Adrenal gland (tissue), 12 donors: Measurements from ENCODE around the gene KRT80. TPM values are rescaled to one million over a fixed set of nuclear protein-coding genes. Genes with fewer than 3 reads are reported as not detected.

Source experiments
- DNase-seq, 7 donors: peaks; one replicate each; pipeline ENCODE4 v3.0.0-alpha.2; 2019 to 2020
- H3K27ac ChIP-seq, 5 donors: fragments of 200-600 bp; sonication (generic) in 4 of 5; 1 replicate in 3 of 5; 2 replicates in 2 of 5; pipeline versions ENCODE4 v1.5.1 to v1.8.0; 2016 to 2020; ENCODE audit warnings: mild to moderate bottlenecking in 1 of 5
- H3K27me3 ChIP-seq: fragments of 200-600 bp; 2 replicates; pipeline ENCODE4 v1.8.0; 2021
- H3K36me3 ChIP-seq, 2 donors: fragments of 200-600 bp; replicated peaks in 1 of 2; 1 replicate in 1 of 2; 2 replicates in 1 of 2; pipeline versions ENCODE4 v1.5.1 to v1.8.0; 2018 to 2022
- H3K4me1 ChIP-seq, 2 donors: fragments of 200-600 bp; replicated peaks in 1 of 2; 1 replicate in 1 of 2; 2 replicates in 1 of 2; pipeline versions ENCODE4 v1.5.1 to v1.8.0; 2018 to 2021
- H3K4me3 ChIP-seq, 4 donors: fragments of 200-600 bp; sonication (generic) in 3 of 4; one replicate each; pipeline ENCODE4 v1.5.1; 2016 to 2018
- H3K9me3 ChIP-seq, 3 donors: fragments of 200-600 bp; sonication (generic) in 1 of 3; replicated peaks in 1 of 3; 1 replicate in 2 of 3; 2 replicates in 1 of 3; pipeline versions ENCODE4 v1.5.1 to v1.8.0; 2016 to 2021
- POLR2A ChIP-seq, 2 donors: fragments of 450-650 bp; IDR thresholded peaks; one replicate each; pipeline ENCODE4 v1.6.1; 2017; ENCODE audit warnings: antibody characterized with exemption in 2 of 2, mild to moderate bottlenecking in 2 of 2, moderate library complexity in 1 of 2
- WGBS, 4 donors: extraction: QIAGEN DNeasy Blood & Tissue Kit in 2 of 4; methylation state at CpG; one replicate each; pipeline versions ENCODE4 v1.1.5 to v1.1.7; 2013 to 2017; 5-methylcytosine and 5-hydroxymethylcytosine counted together
- intact Hi-C, 2 donors: fragments of 100-400 bp; cut with DNase I; formaldehyde crosslinking; loops; one replicate each; pipeline versions ENCODE4 v1.14.1 to v1.15.0; 2022 to 2023
- polyA plus RNA-seq, 3 donors: library from polyadenylated mRNA; stranded (reverse); fragments of 200-250 nt in 2 of 3; fragments of 350-450 nt in 1 of 3; fragmentation: Illumina TruSeq in 1 of 3; extraction: RNeasy Lipid Tissue Mini Kit (QIAGEN cat#74804) in 1 of 3; gene quantifications; one replicate each; pipeline ENCODE4 v1.2.3, GENCODE V29; 2013 to 2014
- total RNA-seq, 9 donors: library from RNA; depleted of rRNA in 4 of 9; stranded (reverse); fragments of >200 nt in 4 of 9; fragments of 120-200 nt in 1 of 9; fragmentation: NEBNext Ultra II Directional in 1 of 9; extraction: Animal tissue kit (Norgen Biotek cat#: 25700) in 1 of 9; gene quantifications; one replicate each; pipeline versions ENCODE4 v1.1.0 to v1.2.4, GENCODE V29; 2013 to 2023
- TF ChIP-seq, protein P1 (sequence below), 6 experiments: fragments of 450-650 bp in 4 of 6; fragments of 200-600 bp in 2 of 6; sonication (generic) in 1 of 6; IDR thresholded peaks; 1 replicate in 5 of 6; 2 replicates in 1 of 6; pipeline versions ENCODE4 v1.5.1 to v1.8.0; 2016 to 2021; ENCODE audit warnings: antibody characterized with exemption in 6 of 6, mild to moderate bottlenecking in 2 of 6, moderate library complexity in 1 of 6
- donor health status: healthy with polysubstance abuse.
- donor health status: Bipolar disorder and iron deficiency.
- donor health status: DM: yes; HTN: yes; CAD: no.
- donor health status: DM: no; HTN: no; CAD: no.
- donor health status: DM: no; HTN: no; CAD: no.
- donor health status: DM: yes; HTN: yes; CAD: no.

KRT80 gene
- total and polyA plus RNA-seq, 12 donors, result 0.95 to 14.6 (median 3.8) TPM

DNA sequence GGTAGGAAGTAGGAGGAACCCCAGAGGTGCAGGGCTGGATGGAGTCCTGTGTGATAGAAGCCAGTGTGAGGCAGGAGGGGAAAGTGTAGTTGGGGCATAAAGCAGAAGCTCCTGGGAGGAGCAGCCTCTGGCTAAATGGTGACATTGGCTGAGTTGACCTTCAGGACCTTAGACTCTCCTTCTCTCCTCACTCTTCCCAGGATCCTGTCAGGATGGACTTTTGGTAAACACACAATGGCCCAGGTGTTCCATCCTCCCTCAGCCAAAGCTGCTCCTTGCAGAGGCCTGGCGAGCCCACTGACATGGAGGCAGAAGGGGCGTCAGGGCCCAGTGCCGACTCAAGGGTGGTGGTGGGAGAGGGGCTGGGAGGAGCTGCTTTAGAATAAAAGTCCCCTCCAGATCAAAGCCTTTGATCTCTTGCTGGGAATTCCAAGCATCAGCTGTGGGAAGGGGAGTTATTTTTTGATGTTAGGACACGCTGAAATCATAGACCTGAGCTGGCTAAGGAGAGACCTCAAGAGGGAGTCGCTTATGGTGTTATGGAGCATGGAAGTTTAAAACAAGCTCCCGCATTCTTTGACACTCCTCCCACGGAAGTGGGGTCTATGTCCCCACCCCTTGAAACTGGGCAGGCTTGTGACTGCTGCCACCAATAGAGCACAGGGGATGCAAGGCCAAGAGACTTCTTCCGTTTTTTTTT is 68.2 kb downstream of the KRT80 start:
- Histone ChIP-seq H3K27me3 (peaks cover 6% of the 10 kb centered on the region), H3K4me1 (no peaks in the 10 kb centered on the region), H3K9me3 (no peaks in the 10 kb centered on the region), H3K4me3 (no peak overlapping the region), H3K36me3 (no peaks in the 10 kb centered on the region), H3K27ac (no peak overlapping the region)
- 49 to 76% (median 66%) methylated on average over 5 to 8 of the region's 8 CpGs for WGBS, 4 donors
- no peak for TF ChIP-seq POLR2A (IDR thresholded peaks at IDR 0.05)
- TF ChIP-seq, protein P1, sequence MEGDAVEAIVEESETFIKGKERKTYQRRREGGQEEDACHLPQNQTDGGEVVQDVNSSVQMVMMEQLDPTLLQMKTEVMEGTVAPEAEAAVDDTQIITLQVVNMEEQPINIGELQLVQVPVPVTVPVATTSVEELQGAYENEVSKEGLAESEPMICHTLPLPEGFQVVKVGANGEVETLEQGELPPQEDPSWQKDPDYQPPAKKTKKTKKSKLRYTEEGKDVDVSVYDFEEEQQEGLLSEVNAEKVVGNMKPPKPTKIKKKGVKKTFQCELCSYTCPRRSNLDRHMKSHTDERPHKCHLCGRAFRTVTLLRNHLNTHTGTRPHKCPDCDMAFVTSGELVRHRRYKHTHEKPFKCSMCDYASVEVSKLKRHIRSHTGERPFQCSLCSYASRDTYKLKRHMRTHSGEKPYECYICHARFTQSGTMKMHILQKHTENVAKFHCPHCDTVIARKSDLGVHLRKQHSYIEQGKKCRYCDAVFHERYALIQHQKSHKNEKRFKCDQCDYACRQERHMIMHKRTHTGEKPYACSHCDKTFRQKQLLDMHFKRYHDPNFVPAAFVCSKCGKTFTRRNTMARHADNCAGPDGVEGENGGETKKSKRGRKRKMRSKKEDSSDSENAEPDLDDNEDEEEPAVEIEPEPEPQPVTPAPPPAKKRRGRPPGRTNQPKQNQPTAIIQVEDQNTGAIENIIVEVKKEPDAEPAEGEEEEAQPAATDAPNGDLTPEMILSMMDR (IDR thresholded peaks at IDR 0.05), result no peak
- no peak for DNase-seq
- intact Hi-C loops, result no loop called here

DNA sequence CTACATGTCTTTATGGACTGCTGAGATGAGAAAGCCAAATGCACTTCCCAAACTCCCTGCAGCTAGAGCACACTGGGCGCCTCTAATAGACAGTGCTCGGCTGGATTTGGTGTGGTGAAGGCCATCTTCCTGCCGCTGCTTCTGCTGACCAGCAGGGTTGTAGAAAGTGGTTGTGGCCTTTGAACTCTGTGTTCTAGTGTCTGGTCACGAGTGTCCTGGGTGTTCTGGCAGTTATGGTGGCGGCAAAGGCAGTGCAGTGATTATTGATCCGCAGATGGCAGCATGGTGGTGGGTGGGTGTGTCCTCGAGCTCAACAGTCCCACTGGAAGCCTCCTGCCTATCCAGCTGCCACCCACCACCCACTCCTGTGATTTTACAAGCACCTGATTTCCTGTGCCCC is 68.9 kb downstream of the KRT80 start:
- TF ChIP-seq, protein P1 (IDR thresholded peaks at IDR 0.05), result no peak
- no peak for TF ChIP-seq POLR2A (IDR thresholded peaks at IDR 0.05)
- no peak for DNase-seq
- Histone ChIP-seq H3K9me3 (no peaks in the 10 kb centered on the region), H3K27me3 (peaks cover 6% of the 10 kb centered on the region), H3K4me1 (no peaks in the 10 kb centered on the region), H3K36me3 (no peaks in the 10 kb centered on the region), H3K27ac (no peak overlapping the region), H3K4me3 (no peak overlapping the region)
- intact Hi-C loops, result no loop called here
- WGBS, 4 donors, result 71 to 93% (median 79%) methylated on average over 6 to 7 of the region's 7 CpGs

DNA sequence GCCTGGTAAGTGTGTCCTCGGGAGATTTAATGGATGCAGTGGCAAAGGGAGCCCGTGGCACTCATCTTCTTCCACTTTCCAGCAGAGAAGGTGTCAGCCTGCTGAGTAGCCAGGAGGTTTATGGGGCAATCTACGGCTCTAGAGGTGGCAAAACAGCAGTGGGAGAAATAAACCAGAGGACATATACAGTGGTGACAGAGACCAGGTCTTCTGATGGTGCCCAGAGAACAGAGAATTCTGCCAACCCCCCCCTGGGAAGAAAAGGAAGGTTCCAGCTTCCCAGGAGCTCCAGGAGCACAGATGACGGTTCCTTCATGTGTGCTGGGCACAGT is 69.3 kb downstream of the KRT80 start:
- WGBS, 4 donors, result 52 to 78% (median 63%) methylated on average over 4 of the region's 4 CpGs

DNA sequence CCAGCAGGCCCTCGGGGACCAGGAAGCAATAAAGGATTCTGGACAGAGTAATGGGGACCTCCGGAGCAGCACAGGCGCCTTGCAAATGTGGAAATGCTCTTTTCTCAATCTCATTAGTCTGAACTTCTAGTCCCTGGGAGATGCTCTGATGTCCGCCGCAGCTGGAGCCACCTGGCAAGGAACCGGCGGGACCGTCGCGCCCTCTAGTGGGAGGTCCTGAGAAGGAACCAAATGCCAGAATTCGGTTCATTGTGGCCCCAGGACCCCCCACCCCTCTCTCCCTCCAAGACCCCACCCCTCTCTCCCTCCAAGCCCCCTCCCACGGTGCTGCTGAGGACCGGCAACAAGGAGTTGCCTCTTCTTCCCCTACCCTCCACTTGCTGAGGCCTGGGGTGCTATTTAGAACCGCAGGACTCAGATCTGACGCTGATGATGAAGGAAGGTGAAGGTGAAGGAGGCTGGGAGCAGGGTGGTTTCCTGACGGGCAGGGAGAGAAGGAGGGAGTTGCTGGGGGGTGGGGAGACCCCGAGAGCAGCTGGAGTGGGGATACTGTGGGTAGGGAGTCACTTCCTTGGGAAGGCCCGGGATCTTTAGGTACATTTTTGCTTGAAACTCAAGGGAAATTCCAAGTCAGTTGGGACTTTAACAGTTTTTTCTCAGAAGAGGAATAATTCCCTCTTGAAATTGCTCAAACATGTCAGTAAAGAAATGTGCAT is 69.8 kb downstream of the KRT80 start:
- H3K4me1 ChIP-seq, result no peaks in the 10 kb centered on the region
- peak; percentile 50 to 76 (median 68) for DNase-seq
- TF ChIP-seq, protein P1 (IDR thresholded peaks at IDR 0.05), result peak; percentile 33 to 74 (median 56)
- no peak for TF ChIP-seq POLR2A (IDR thresholded peaks at IDR 0.05)
- no peaks in the 10 kb centered on the region for H3K36me3 ChIP-seq
- H3K27ac ChIP-seq, result no peak overlapping the region
- 11 to 17% (median 15%) methylated on average over 17 to 18 of the region's 18 CpGs for WGBS, 4 donors
- no peak overlapping the region for H3K4me3 ChIP-seq
- H3K9me3 ChIP-seq, result no peaks in the 10 kb centered on the region
- intact Hi-C loops, result no loop called here
- H3K27me3 ChIP-seq, result peaks cover 6% of the 10 kb centered on the region

More for the DNA sequence above, 69.3 kb downstream of the KRT80 start:
- intact Hi-C loops, result no loop called here
- Histone ChIP-seq H3K4me3 (no peak overlapping the region), H3K4me1 (no peaks in the 10 kb centered on the region), H3K36me3 (no peaks in the 10 kb centered on the region), H3K27me3 (peaks cover 6% of the 10 kb centered on the region), H3K27ac (no peak overlapping the region), H3K9me3 (no peaks in the 10 kb centered on the region)
- DNase-seq, result no peak
- TF ChIP-seq POLR2A (IDR thresholded peaks at IDR 0.05), result no peak
- TF ChIP-seq, protein P1 (IDR thresholded peaks at IDR 0.05), result no peak
